ENCODE results near the gene CBARP. TPM values are rescaled to one million over a fixed set of nuclear protein-coding genes. Genes with fewer than 3 reads are reported as not detected.

CBARP gene, protein sequence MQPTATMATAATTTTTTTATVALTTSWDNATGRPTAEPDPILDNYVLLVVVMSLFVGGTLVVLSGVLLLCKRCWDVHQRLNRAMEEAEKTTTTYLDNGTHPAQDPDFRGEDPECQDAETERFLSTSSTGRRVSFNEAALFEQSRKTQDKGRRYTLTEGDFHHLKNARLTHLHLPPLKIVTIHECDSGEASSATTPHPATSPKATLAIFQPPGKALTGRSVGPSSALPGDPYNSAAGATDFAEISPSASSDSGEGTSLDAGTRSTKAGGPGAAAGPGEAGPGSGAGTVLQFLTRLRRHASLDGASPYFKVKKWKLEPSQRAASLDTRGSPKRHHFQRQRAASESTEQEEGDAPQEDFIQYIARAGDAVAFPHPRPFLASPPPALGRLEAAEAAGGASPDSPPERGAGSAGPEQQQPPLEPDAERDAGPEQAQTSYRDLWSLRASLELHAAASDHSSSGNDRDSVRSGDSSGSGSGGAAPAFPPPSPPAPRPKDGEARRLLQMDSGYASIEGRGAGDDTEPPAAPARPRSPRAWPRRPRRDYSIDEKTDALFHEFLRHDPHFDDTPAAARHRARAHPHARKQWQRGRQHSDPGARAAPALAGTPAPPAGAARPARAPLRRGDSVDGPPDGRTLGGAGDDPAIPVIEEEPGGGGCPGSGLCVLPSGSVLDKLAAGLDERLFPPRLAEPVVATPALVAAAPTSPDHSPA
- 1 to 10 TPM in 1 of 3 donors, under 1 TPM in 2; 0.29 to 1.2 (median 0.39) TPM for total RNA-seq
- long read RNA-seq, donor 1: 0 reads
- long read RNA-seq, donor 2, partial matches to known transcripts: 0 of 1 reads
- long read RNA-seq, donor 2, other reads (novel, unspliced or antisense): 1 of 1 reads

DNA sequence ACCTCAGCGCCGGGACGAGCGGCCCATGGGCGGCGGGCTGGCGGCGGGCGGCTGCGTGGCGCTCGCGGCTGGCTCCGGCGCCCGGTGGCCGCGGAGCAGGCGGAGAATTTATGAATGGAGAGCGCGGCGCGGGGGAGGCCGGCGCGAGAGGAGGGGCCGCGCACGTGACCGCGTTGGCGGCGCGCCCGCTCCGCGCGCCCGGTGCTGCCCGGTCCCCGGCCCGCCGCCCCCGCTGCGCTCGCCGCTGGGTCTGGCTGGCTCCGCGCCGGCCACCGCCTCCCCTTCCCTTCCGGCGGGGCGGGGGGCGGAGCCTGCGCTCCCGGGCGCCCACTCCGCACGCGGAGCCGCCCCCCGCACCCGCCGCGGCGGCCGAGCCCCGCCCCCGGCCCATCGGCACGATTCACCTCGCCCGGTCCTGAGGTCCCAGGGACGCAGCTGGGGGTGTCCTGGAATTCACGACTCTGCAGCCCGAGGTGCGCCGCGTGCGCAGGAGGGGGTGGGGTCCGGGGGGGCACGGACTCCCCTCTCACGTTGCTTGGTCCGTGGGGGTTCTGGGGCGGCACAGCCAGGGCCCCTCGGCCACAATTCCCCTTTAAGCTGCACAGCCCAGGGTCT is at the start of gene CBARP:
TSS of gene CBARP (minus strand) at position 252 of the 615 bp plus-strand sequence. CDS start 1,905 bp downstream, outside the sequence.
- intact Hi-C loops (cut with DNase I, micrococcal nuclease): no loop called here
- Histone ChIP-seq H3K36me3 (ENCODE audit: low read depth) (no peaks in the 10 kb centered on the region), H3K4me3 (no peak within 1 kb of the TSS), H3K9me3 (no peaks in the 10 kb centered on the region), H3K4me1 (ENCODE audit: low read depth) (peaks cover 36% of the 10 kb centered on the region)
- DNase-seq (peak in 1 of 3 donors; percentile 50), ATAC-seq (no peak)
- TF ChIP-seq, protein P1, sequence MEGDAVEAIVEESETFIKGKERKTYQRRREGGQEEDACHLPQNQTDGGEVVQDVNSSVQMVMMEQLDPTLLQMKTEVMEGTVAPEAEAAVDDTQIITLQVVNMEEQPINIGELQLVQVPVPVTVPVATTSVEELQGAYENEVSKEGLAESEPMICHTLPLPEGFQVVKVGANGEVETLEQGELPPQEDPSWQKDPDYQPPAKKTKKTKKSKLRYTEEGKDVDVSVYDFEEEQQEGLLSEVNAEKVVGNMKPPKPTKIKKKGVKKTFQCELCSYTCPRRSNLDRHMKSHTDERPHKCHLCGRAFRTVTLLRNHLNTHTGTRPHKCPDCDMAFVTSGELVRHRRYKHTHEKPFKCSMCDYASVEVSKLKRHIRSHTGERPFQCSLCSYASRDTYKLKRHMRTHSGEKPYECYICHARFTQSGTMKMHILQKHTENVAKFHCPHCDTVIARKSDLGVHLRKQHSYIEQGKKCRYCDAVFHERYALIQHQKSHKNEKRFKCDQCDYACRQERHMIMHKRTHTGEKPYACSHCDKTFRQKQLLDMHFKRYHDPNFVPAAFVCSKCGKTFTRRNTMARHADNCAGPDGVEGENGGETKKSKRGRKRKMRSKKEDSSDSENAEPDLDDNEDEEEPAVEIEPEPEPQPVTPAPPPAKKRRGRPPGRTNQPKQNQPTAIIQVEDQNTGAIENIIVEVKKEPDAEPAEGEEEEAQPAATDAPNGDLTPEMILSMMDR (IDR thresholded peaks at IDR 0.05): no peak

DNA sequence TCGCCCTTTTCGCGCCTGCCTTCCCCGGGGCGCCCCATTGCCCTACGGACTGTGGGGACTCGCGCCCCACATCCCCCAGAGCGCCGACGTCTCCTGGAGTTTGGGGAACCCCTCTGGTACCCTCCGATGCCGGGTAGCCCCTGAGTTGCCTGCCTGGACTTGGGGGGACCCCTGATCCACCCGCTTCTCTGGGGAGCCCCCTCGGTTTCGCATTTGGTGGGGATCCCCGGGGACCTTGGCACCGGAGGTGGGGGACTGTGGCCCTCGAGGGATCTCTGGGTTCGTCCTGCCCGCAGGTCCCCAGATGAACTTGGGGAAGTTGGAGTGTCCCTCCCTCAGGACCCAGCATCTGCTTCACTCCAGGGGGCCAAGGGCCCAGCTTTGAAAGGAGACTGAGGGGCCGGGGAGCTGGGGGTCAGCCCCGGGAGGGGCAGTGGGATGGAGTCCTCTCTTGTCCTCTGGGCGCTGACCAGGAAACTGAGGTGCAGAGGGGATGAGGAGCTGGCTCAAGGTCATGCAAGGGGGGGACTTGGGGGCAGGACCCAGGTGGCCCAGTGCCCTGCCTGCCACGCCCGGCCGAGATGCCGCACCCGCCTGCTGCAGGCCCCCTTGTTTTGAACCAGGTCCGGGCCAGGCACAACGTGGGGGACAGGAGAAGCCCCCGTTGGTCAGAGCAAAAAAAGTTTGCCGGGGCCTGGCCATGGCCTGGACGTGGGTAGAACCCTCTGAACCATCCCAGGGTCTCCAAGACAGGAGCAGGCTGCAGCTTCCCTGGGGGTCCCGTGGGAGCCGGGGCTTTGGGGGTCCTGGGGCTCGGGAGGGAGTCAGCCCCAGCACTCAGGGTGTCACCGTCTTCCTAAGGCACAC is 48.9 kb upstream of the CBARP start:
- ATAC-seq: no peak
- peak in 2 of 3 donors; percentile 56 to 57 for DNase-seq
- Histone ChIP-seq H3K4me1 (ENCODE audit: low read depth) (peaks cover 52% of the 10 kb centered on the region), H3K9me3 (no peaks in the 10 kb centered on the region), H3K4me3 (peak overlapping the region; percentile 14), H3K36me3 (ENCODE audit: low read depth) (no peaks in the 10 kb centered on the region)
- intact Hi-C loops (cut with DNase I, micrococcal nuclease): no loop called here
- TF ChIP-seq, protein P1 (IDR thresholded peaks at IDR 0.05): no peak

DNA sequence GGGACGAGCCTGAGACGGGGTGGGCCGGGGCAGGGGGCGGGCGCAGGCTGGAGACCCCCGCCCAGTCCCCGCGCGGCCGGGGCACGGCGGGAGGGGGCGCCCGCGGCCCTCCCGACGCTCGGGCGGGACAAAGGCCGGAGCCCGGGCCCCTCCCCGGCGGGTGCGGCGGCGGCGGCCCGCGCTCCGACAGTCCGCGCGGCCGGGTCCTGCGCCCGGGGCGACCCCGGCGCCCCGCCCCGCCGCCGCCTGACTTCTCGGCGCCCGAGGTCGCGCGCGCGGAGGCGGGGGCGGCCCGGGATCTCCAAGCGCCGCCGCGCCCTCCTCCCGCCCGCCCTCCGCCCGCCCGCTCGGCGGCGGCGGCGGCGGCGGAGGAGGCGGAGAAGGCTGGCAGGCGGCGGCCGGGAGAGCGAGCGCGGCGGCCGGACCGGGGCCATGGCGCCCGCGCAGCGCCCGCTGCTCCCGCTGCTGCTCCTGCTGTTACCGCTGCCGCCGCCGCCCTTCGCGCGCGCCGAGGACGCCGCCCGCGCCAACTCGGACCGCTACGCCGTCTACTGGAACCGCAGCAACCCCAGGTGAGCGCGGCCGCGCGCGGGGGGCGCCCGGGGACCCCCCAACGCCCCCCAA is 48.0 kb upstream of the CBARP start, which contains the start of gene EFNA2:
TSS of gene EFNA2 (plus strand) at position 137 of the 624 bp plus-strand sequence. CDS start at position 433, 296 bp downstream.
- ATAC-seq: peak; percentile 12
- H3K4me1 ChIP-seq (ENCODE audit: low read depth): peaks cover 43% of the 10 kb centered on the region
- peak in 1 of 3 donors; percentile 44 for DNase-seq
- H3K4me3 ChIP-seq: peak within 1 kb of the TSS; percentile 14
- no peaks in the 10 kb centered on the region for H3K36me3 ChIP-seq (ENCODE audit: low read depth)
- TF ChIP-seq, protein P1 (IDR thresholded peaks at IDR 0.05): no peak
- no peaks in the 10 kb centered on the region for H3K9me3 ChIP-seq
- intact Hi-C loops (cut with DNase I, micrococcal nuclease): no loop called here

DNA sequence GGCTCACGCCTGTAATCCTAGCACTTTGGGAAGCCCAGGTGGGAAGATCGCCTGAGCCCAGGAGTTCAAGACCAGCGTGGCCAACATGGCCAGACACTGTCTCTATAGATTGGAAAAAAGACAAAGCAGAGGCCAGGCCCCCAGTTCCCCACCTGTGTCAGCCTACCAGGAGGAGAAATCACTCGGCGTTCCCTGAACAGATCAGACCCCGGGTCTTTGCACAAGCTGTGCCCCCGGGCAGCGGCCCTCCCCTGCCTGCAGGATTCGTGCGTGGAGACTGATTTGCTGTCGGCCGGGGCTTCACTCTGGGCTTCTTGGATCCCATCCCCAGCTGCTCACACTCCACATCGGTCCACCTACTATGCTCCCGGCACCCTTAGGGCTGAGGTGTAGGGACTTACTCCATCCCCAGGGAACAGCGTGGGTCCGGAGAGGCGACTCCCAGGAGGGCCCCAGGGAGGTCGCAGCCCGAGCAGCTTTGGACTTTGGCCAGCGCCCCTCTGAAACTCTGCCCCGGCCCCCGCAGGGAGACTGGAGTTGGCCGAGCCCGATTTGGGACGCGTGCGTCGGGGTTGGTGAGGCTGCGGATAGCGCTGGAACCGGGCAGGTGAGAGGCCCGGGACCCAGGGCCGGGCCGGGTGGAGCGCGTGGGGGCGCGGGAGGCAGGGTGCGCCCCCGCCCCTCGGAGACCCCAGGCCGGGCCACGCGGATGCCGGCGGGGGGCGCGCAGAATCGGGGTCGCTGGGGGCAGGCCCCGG is 47.4 kb upstream of the CBARP start:
- intact Hi-C loops (cut with DNase I, micrococcal nuclease): no loop called here
- TF ChIP-seq, protein P1 (IDR thresholded peaks at IDR 0.05): no peak
- Histone ChIP-seq H3K9me3 (no peaks in the 10 kb centered on the region), H3K4me1 (ENCODE audit: low read depth) (peaks cover 40% of the 10 kb centered on the region), H3K4me3 (no peak overlapping the region), H3K36me3 (ENCODE audit: low read depth) (no peaks in the 10 kb centered on the region)
- peak in 2 of 3 donors; percentile 52 to 55 for DNase-seq
- no peak for ATAC-seq
